Measurements from ENCODE around the gene BANK1.

BANK1 gene

GRCh38 chr4:101944649-101945048, 154.1 kb downstream of the BANK1 start:
- Histone ChIP-seq H2AFZ (ENCODE audit: low read depth) (no peak overlapping the region), H3K27ac (no peak overlapping the region), H4K20me1 (ENCODE audit: insufficient read depth) (no peaks in the 10 kb centered on the region), H3K4me2 (no peak overlapping the region), H3K9ac (no peak overlapping the region), H3K79me2 (ENCODE audit: insufficient read depth, low read depth) (no peaks in the 10 kb centered on the region), H3K4me1 (ENCODE audit: low read depth, poor library complexity, severe bottlenecking) (peaks cover 22% of the 10 kb centered on the region), H3K27me3 (ENCODE audit: insufficient read depth, low read depth) (no peaks in the 10 kb centered on the region), H3K36me3 (ENCODE audit: insufficient read depth) (no peaks in the 10 kb centered on the region), H3K4me3 (IDR thresholded peaks at IDR 0.05; ENCODE audit: insufficient read depth, low read depth, low read length) (no peak overlapping the region)
- no peak for TF ChIP-seq CTCF (conservative IDR thresholded peaks at IDR 0.05; ENCODE audit: low read depth, low read length)

- H3K27ac ChIP-seq, result no peak overlapping the region
- no peaks in the 10 kb centered on the region for H3K27me3 ChIP-seq (ENCODE audit: insufficient read depth, low read depth)
- no peaks in the 10 kb centered on the region for H3K36me3 ChIP-seq (ENCODE audit: insufficient read depth)
- no peak overlapping the region for H3K4me2 ChIP-seq
- no peaks in the 10 kb centered on the region for H3K79me2 ChIP-seq (ENCODE audit: insufficient read depth, low read depth)
- H2AFZ ChIP-seq (ENCODE audit: low read depth), result no peak overlapping the region
- H3K4me3 ChIP-seq (IDR thresholded peaks at IDR 0.05; ENCODE audit: insufficient read depth, low read depth, low read length), result no peak overlapping the region
- no peaks in the 10 kb centered on the region for H3K4me1 ChIP-seq (ENCODE audit: low read depth, poor library complexity, severe bottlenecking)
- no peaks in the 10 kb centered on the region for H4K20me1 ChIP-seq (ENCODE audit: insufficient read depth)
- TF ChIP-seq CTCF (conservative IDR thresholded peaks at IDR 0.05; ENCODE audit: low read depth, low read length), result no peak
- no peak overlapping the region for H3K9ac ChIP-seq
Observed at GRCh38 chr4:101948055-101948454, 157.5 kb downstream of the BANK1 start.

GRCh38 chr4:101948951-101949350, 158.4 kb downstream of the BANK1 start:
- TF ChIP-seq CTCF (conservative IDR thresholded peaks at IDR 0.05; ENCODE audit: low read depth, low read length), result no peak
- Histone ChIP-seq H3K27ac (no peak overlapping the region), H3K79me2 (ENCODE audit: insufficient read depth, low read depth) (no peaks in the 10 kb centered on the region), H4K20me1 (ENCODE audit: insufficient read depth) (no peaks in the 10 kb centered on the region), H3K27me3 (ENCODE audit: insufficient read depth, low read depth) (no peaks in the 10 kb centered on the region), H3K4me1 (ENCODE audit: low read depth, poor library complexity, severe bottlenecking) (no peaks in the 10 kb centered on the region), H2AFZ (ENCODE audit: low read depth) (no peak overlapping the region), H3K4me3 (IDR thresholded peaks at IDR 0.05; ENCODE audit: insufficient read depth, low read depth, low read length) (no peak overlapping the region), H3K9ac (no peak overlapping the region), H3K36me3 (ENCODE audit: insufficient read depth) (no peaks in the 10 kb centered on the region), H3K4me2 (no peak overlapping the region)

DNA sequence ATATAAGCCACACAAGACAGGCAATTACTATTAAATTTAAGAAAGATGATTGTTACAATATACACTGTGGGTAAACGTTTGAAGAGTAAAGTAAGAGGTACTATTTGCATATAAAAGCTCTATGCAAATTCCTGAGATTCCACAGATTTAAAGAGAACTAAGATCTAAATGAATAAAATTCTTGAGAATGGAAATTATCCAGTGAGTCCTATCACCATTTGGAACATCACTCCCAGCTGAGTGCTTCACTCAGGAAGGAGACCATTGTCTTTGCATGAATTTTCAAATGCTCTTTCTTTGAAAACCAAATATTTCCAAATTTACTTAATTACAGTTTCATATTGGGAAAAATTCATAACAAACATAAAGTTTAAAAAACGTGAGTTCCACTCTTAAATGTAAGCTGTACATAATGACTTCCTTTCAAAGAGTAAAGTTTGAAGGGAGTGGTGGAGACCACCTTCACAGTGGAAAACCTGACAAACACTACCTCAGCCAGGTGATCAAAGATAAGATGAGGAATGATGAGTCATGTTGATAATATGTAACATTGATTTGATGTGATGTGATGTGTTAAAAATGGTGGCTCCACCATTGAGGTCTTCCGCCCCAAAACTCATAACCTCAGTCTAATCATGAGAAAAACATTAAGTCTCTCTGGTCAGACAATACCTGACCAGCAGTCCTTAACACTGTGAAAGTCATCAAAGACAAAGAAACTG, 159.9 kb downstream of the BANK1 start:
- Histone ChIP-seq H3K4me3 (IDR thresholded peaks at IDR 0.05; ENCODE audit: insufficient read depth, low read depth, low read length) (no peak overlapping the region), H3K79me2 (ENCODE audit: insufficient read depth, low read depth) (no peaks in the 10 kb centered on the region), H4K20me1 (ENCODE audit: insufficient read depth) (no peaks in the 10 kb centered on the region), H3K4me2 (no peak overlapping the region), H2AFZ (ENCODE audit: low read depth) (no peak overlapping the region), H3K9ac (no peak overlapping the region), H3K4me1 (ENCODE audit: low read depth, poor library complexity, severe bottlenecking) (no peaks in the 10 kb centered on the region), H3K27ac (no peak overlapping the region), H3K36me3 (ENCODE audit: insufficient read depth) (no peaks in the 10 kb centered on the region), H3K27me3 (ENCODE audit: insufficient read depth, low read depth) (no peaks in the 10 kb centered on the region)
- TF ChIP-seq CTCF (conservative IDR thresholded peaks at IDR 0.05; ENCODE audit: low read depth, low read length), result no peak
